ENCODE results near the gene AXIN2.

Gene AXIN2

GRCh38 chr17:65556014-65556909 lies 5.2 kb downstream of the AXIN2 start:
- no peak for DNase-seq (ENCODE audit: low spot score)

GRCh38 chr17:65554553-65555223 lies 6.8 kb downstream of the AXIN2 start:
- DNase-seq (ENCODE audit: low spot score) = no peak

GRCh38 chr17:65553646-65554552 lies 7.5 kb downstream of the AXIN2 start:
- no peak for DNase-seq (ENCODE audit: low spot score)

- DNase-seq (ENCODE audit: low spot score) = no peak
These were observed 8.3 kb downstream of the AXIN2 start for GRCh38 chr17:65553009-65553645.

- no peak for DNase-seq (ENCODE audit: low spot score)
These were observed 9.2 kb downstream of the AXIN2 start for GRCh38 chr17:65552214-65552613.

GRCh38 chr17:65551267-65552040 lies 10.0 kb downstream of the AXIN2 start:
- no peak for DNase-seq (ENCODE audit: low spot score)

- no peak for DNase-seq (ENCODE audit: low spot score)
These were observed 10.7 kb downstream of the AXIN2 start for GRCh38 chr17:65550758-65551157.

GRCh38 chr17:65550075-65550662 lies 11.3 kb downstream of the AXIN2 start:
- DNase-seq (ENCODE audit: low spot score) = no peak

- DNase-seq (ENCODE audit: low spot score) = no peak
These were observed 13.0 kb downstream of the AXIN2 start for GRCh38 chr17:65548269-65548969.

- DNase-seq (ENCODE audit: low spot score) = no peak
These were observed 14.2 kb downstream of the AXIN2 start for GRCh38 chr17:65547253-65547670.

GRCh38 chr17:65546579-65546978 lies 14.9 kb downstream of the AXIN2 start:
- DNase-seq (ENCODE audit: low spot score) = no peak

- no peak for DNase-seq (ENCODE audit: low spot score)
These were observed 15.5 kb downstream of the AXIN2 start for GRCh38 chr17:65545705-65546523.

GRCh38 chr17:65544672-65545071 lies 16.8 kb downstream of the AXIN2 start:
- no peak for DNase-seq (ENCODE audit: low spot score)

GRCh38 chr17:65542610-65543009 lies 18.8 kb downstream of the AXIN2 start:
- DNase-seq (ENCODE audit: low spot score) = no peak

- DNase-seq (ENCODE audit: low spot score) = no peak
These were observed 19.4 kb downstream of the AXIN2 start for GRCh38 chr17:65542067-65542466.

GRCh38 chr17:65541453-65541852 lies 20.0 kb downstream of the AXIN2 start:
- no peak for DNase-seq (ENCODE audit: low spot score)

GRCh38 chr17:65539630-65540266 lies 21.7 kb downstream of the AXIN2 start:
- no peak for DNase-seq (ENCODE audit: low spot score)

GRCh38 chr17:65538675-65539529 lies 22.5 kb downstream of the AXIN2 start:
- DNase-seq (ENCODE audit: low spot score) = no peak
